K562 (cell line): Measurements from ENCODE around the gene CALD1. TPM values are rescaled to one million over a fixed set of nuclear protein-coding genes. Genes with fewer than 3 reads are reported as not detected.

Experiments
- ATAC-seq: fragments of 200-7000 bp; cut with Tn5 transposase; 3 replicates; pipeline ENCODE4 v1.9.1; 2020; ENCODE audit warnings: moderate library complexity
- BruUV-seq: library from RNA; stranded (reverse); fragments of 400-500 nt; replicated peaks from 2 replicates; lab custom pipeline; 2021; lab: Mats Ljungman, UMichigan
- CTCF ChIA-PET: fragments of 300-600 bp; formaldehyde crosslinking; extraction: SDS; loops from one replicate; lab custom pipeline; 2021; ENCODE audit warnings: low intra/inter-chr PET ratio; lab: Yijun Ruan, JAX
- POLR2A ChIA-PET: fragments of 300-600, 350-650 bp; sonication (Branson Sonifier 250); formaldehyde crosslinking; extraction: SDS; loops from one replicate; lab custom pipeline; 2021; ENCODE audit warnings: antibody characterized with exemption, inconsistent platforms; lab: Yijun Ruan, JAX
- DNase-seq, 4 experiments: peaks; one replicate each; pipeline versions ENCODE4 v3.0.0 to v3.0.0-alpha.2; 2011 to 2018; ENCODE audit warnings: low spot score in 3 of 4, mixed read lengths in 3 of 4; ENCODE audit errors: extremely low read depth in 1 of 4
- FAIRE-seq: peaks from 2 replicates; lab custom pipeline; 2011; peaks lifted over from hg19 to GRCh38; lab: Jason Lieb, UNC
- H2AFZ ChIP-seq: 2 replicates; pipeline ENCODE4 v1.6.0; 2011; ENCODE audit warnings: low read depth, low read length, control low read depth, inconsistent platforms
- H3K27ac ChIP-seq: fragments of 200-600 bp; 3 replicates; pipeline ENCODE4 v1.8.0; 2011; ENCODE audit warnings: low read depth, mild to moderate bottlenecking, control low read depth, inconsistent platforms, low read length, moderate library complexity, mixed read lengths; ENCODE audit errors: extremely low read depth
- H3K27me3 ChIP-seq, 2 experiments: fragments of 300-600 bp in 1 of 2; 2 replicates in 1 of 2; 3 replicates in 1 of 2; pipeline versions ENCODE4 v1.6.0 to v1.8.0; 2011; ENCODE audit warnings: inconsistent platforms in 2 of 2, low read length in 2 of 2, mild to moderate bottlenecking in 1 of 2, mixed read lengths in 1 of 2, moderate library complexity in 1 of 2; ENCODE audit not compliant: control insufficient read depth in 2 of 2, insufficient read depth in 2 of 2
- H3K36me3 ChIP-seq: fragments of 300-600 bp; 3 replicates; pipeline ENCODE4 v1.8.0; 2011; ENCODE audit warnings: mild to moderate bottlenecking, low read length, inconsistent platforms; ENCODE audit not compliant: control insufficient read depth, insufficient read depth
- H3K4me1 ChIP-seq, 2 experiments: fragments of 200-600 bp in 1 of 2; replicated peaks in 1 of 2; 2 replicates in 1 of 2; 3 replicates in 1 of 2; pipeline versions ENCODE4 v1.5.1 to v1.8.0; 2011; ENCODE audit warnings: inconsistent platforms in 2 of 2, low read length in 2 of 2, mild to moderate bottlenecking in 1 of 2, mixed read lengths in 1 of 2, moderate library complexity in 1 of 2; ENCODE audit not compliant: control insufficient read depth in 2 of 2, insufficient read depth in 2 of 2
- H3K4me2 ChIP-seq: 2 replicates; pipeline ENCODE4 v1.6.1; 2011; ENCODE audit warnings: low read length, control low read depth, inconsistent platforms, mixed read lengths; ENCODE audit not compliant: insufficient read depth
- H3K4me3 ChIP-seq: fragments of 200-600 bp; sonication (generic), shearing (Covaris generic); 2 replicates; pipeline ENCODE4 v1.5.1; 2016; ENCODE audit warnings: control low read depth, inconsistent platforms
- H3K79me2 ChIP-seq: fragments of 200-600 bp; 3 replicates; pipeline ENCODE4 v1.8.0; 2011; ENCODE audit warnings: low read length, inconsistent platforms; ENCODE audit not compliant: control insufficient read depth, insufficient read depth
- H3K9ac ChIP-seq, 2 experiments: 2 replicates each; pipeline versions ENCODE4 v1.6.0 to v1.6.1; 2011; ENCODE audit warnings: low read depth in 2 of 2, low read length in 2 of 2, control low read depth in 1 of 2, inconsistent platforms in 1 of 2, mild to moderate bottlenecking in 1 of 2, mixed read lengths in 1 of 2; ENCODE audit not compliant: insufficient read depth in 1 of 2
- H3K9me1 ChIP-seq: one replicate; pipeline ENCODE4 v1.6.0; 2011; ENCODE audit warnings: inconsistent platforms, mild to moderate bottlenecking, low read length, moderate library complexity; ENCODE audit not compliant: control insufficient read depth, insufficient read depth
- H3K9me3 ChIP-seq: replicated peaks from 2 replicates; pipeline ENCODE4 v1.5.1; 2011; ENCODE audit warnings: low read depth, low read length, inconsistent platforms; ENCODE audit not compliant: control insufficient read depth, insufficient read depth
- H4K20me1 ChIP-seq: replicated peaks from 2 replicates; pipeline ENCODE4 v1.6.1; 2011; ENCODE audit warnings: low read length, inconsistent platforms, mixed read lengths; ENCODE audit not compliant: control insufficient read depth, insufficient read depth
- GTF2F1 ChIP-seq: IDR thresholded peaks from 2 replicates; pipeline ENCODE4 v1.6.1; 2011; ENCODE audit warnings: low read depth, low read length, improper control_type of control experiment
- HNRNPH1 ChIP-seq: fragments of 200-400 bp; formaldehyde crosslinking; optimal IDR thresholded peaks from 2 replicates; pipeline ENCODE3; 2017; ENCODE audit warnings: low read depth, mild to moderate bottlenecking, low read length, moderate library complexity
- MITF ChIP-seq: IDR thresholded peaks from 2 replicates; pipeline ENCODE4 v1.6.1; 2014; ENCODE audit warnings: antibody characterized with exemption
- RFX1 ChIP-seq: fragments of 450-650 bp; IDR thresholded peaks from 2 replicates; pipeline ENCODE4 v1.6.1; 2016; ENCODE audit warnings: mild to moderate bottlenecking, moderate library complexity
- TCFL5 ChIP-seq: fragments of 250-450 bp; sonication (Bioruptor Pico); conservative IDR thresholded peaks from 2 replicates; pipeline ENCODE4 v1.6.1; 2021; ENCODE audit warnings: mild to moderate bottlenecking, moderate library complexity, matching md5 sums
- ZNF384 ChIP-seq: IDR thresholded peaks from 2 replicates; pipeline ENCODE4 v1.6.1; 2012; ENCODE audit warnings: low read depth, low read length, improper control_type of control experiment
- WGBS: fragments of 100-300 bp; shearing (Covaris generic); methylation state at CpG from one replicate; pipeline ENCODE4 v1.1.6; 2016; ENCODE audit warnings: low coverage, mixed read lengths; ENCODE audit not compliant: insufficient coverage; ENCODE audit errors: missing lambda C conversion rate; 5-methylcytosine and 5-hydroxymethylcytosine counted together
- in situ Hi-C: fragments of 300-500 bp; cut with MboI; formaldehyde crosslinking; loops from 4 replicates; pipeline ENCODE4 v1.15.0; 2018; ENCODE audit warnings: inconsistent platforms, mixed read lengths
- intact Hi-C: fragments of 100-400 bp; cut with micrococcal nuclease; formaldehyde crosslinking; loops from 2 replicates; pipeline ENCODE4 v1.14.2; 2022
- polyA plus RNA-seq, 8 experiments: library from polyadenylated mRNA; depleted of rRNA in 4 of 8; stranded (reverse) in 5 of 8; unstranded in 3 of 8; fragments of >200 nt; fragmentation: Nextera tagmentation in 2 of 8; fragmentation: Illumina TruSeq in 1 of 8; extraction: Ambion mirVana in 2 of 8; extraction: Trizol in 1 of 8; gene quantifications; 2 replicates each; pipeline versions ENCODE4 v1.2.1 to v1.2.3, GENCODE V29; 2011 to 2014; ENCODE audit warnings: inconsistent platforms in 1 of 8, missing spikeins in 1 of 8
- total RNA-seq, 7 experiments: library from RNA; depleted of rRNA in 6 of 7; stranded (reverse); fragments of >200 nt in 6 of 7; fragmentation: Illumina TruSeq in 2 of 7; extraction: Trizol in 2 of 7; gene quantifications; 2 replicates each; pipeline versions ENCODE4 v1.2.1 to v1.2.3, GENCODE V29; 2011 to 2021; ENCODE audit warnings: low replicate concordance in 1 of 7

CALD1 gene
- total and polyA plus RNA-seq, 9 of the 15 experiments (the other 6 are each of a cell fraction or from before 2014, with no cell fraction given): 0.40 TPM; not detected in 8

GRCh38 chr7:134959810-134960209, 180.4 kb downstream of the CALD1 start:
- FAIRE-seq (no peak), DNase-seq (no peak), ATAC-seq (no peak)
- TF ChIP-seq HNRNPH1: no peak
- no peak for TF ChIP-seq RFX1
- in situ Hi-C loops: no loop called here
- Histone ChIP-seq H3K27me3 (peaks cover 21 to 24% of the 10 kb centered on the region in 2 experiments; a peak in 3 of 5 replicates), H4K20me1 (no peaks in the 10 kb centered on the region), H3K27ac (no peak overlapping the region), H3K4me2 (no peak overlapping the region), H3K36me3 (no peaks in the 10 kb centered on the region), H3K9me1 (no peaks in the 10 kb centered on the region), H3K9ac (no peak overlapping the region), H3K4me1 (no peaks in the 10 kb centered on the region), H3K79me2 (no peaks in the 10 kb centered on the region), H3K9me3 (no peaks in the 10 kb centered on the region), H2AFZ (no peak overlapping the region), H3K4me3 (no peak overlapping the region)
- POLR2A ChIA-PET: no interaction called here
- intact Hi-C loops: no loop called here
- BruUV-seq: no TSS peak
- WGBS: 6% methylated on average over 5 of the region's 5 CpGs
- CTCF ChIA-PET: no interaction called here

GRCh38 chr7:134962270-134962780, 182.9 kb downstream of the CALD1 start:
- no peak for ATAC-seq
- Histone ChIP-seq H3K4me1 (no peaks in the 10 kb centered on the region), H3K4me3 (no peak overlapping the region), H3K79me2 (no peaks in the 10 kb centered on the region), H3K36me3 (no peaks in the 10 kb centered on the region), H3K27ac (no peak overlapping the region), H2AFZ (no peak overlapping the region), H4K20me1 (no peaks in the 10 kb centered on the region), H3K9ac (no peak overlapping the region)
- POLR2A ChIA-PET: no interaction called here
- FAIRE-seq: peak; percentile 26
- in situ Hi-C loops (no loop called here), intact Hi-C loops (no loop called here)
- CTCF ChIA-PET: no interaction called here
- TF ChIP-seq ZNF384 (peak; percentile 25; the same call in 1 of the 2 replicates), TCFL5 (CRISPR knock-in tag) (no peak), GTF2F1 (no peak), MITF (no peak)
- TF ChIP-seq, all 486 proteins: peak for 1
- Histone ChIP-seq H3K9me3 (no peaks in the 10 kb centered on the region), H3K4me2 (no peak overlapping the region), H3K27me3 (peaks cover 30 to 40% of the 10 kb centered on the region in 2 experiments; a peak in 4 of 5 replicates), H3K9me1 (no peaks in the 10 kb centered on the region)
- no TSS peak for BruUV-seq
- DNase-seq: no peak
